Measurements from ENCODE around the gene NDUFC2.

DNA sequence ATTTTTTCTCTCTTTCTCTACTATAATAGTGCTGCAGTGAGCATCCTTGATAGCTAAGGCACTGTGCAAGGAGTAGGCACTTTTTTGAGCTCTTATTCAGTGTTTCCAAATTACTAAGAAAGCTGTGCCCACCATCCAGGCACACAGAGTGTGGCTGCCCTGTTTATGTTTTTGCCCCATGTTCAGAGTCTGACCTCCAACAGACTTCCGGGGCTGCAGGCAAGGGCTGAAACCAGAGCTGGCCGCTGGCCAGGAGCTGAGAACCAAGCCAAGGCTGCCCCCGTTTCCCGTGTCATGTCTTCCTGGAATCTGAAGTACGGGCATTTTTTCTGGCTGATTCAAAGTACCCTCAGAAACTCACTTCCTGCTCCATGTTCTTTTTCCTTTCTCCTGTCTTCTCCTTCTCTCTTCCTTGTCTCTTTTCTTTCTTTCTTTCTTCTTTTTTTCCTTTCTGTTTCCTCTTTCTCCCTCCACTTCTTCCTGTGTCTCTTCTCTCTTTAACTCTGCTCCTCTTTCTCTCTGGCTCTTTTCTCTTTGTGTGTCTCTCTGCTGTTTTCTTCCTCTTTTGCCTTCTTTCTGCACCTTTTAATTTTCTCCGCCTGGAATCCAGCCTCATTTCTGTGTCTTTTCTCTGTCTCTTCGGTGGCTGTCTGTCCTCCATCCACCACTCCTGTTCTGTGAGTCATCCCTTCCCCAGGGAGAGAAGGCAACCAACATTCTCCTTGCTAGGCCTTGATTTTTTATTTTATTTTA is 39.6 kb downstream of the NDUFC2 start:
- TF ChIP-seq, protein P1, sequence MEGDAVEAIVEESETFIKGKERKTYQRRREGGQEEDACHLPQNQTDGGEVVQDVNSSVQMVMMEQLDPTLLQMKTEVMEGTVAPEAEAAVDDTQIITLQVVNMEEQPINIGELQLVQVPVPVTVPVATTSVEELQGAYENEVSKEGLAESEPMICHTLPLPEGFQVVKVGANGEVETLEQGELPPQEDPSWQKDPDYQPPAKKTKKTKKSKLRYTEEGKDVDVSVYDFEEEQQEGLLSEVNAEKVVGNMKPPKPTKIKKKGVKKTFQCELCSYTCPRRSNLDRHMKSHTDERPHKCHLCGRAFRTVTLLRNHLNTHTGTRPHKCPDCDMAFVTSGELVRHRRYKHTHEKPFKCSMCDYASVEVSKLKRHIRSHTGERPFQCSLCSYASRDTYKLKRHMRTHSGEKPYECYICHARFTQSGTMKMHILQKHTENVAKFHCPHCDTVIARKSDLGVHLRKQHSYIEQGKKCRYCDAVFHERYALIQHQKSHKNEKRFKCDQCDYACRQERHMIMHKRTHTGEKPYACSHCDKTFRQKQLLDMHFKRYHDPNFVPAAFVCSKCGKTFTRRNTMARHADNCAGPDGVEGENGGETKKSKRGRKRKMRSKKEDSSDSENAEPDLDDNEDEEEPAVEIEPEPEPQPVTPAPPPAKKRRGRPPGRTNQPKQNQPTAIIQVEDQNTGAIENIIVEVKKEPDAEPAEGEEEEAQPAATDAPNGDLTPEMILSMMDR (IDR thresholded peaks at IDR 0.05) = no peak
- no peak for TF ChIP-seq POLR2A (IDR thresholded peaks at IDR 0.05)
